Lower leg skin (tissue), 4 donors: ENCODE measurements around the gene SLBP. TPM values are rescaled to one million over a fixed set of nuclear protein-coding genes. Genes with fewer than 3 reads are reported as not detected.

Experiments used
- DNase-seq, 2 donors: peaks; one replicate each; pipeline ENCODE4 v3.0.0-alpha.2; 2019; ENCODE audit warnings: low spot score in 2 of 2
- H3K4me3 ChIP-seq: fragments of 200-600 bp; sonication (generic); 2 replicates; pipeline ENCODE4 v1.5.1; 2017; ENCODE audit warnings: mild to moderate bottlenecking, low read depth; ENCODE audit not compliant: poor library complexity, severe bottlenecking
- POLR2A ChIP-seq, 2 donors: fragments of 450-650 bp; IDR thresholded peaks; one replicate each; pipeline ENCODE4 v1.6.1; 2016 to 2017; ENCODE audit warnings: antibody characterized with exemption in 2 of 2, mild to moderate bottlenecking in 1 of 2, moderate library complexity in 1 of 2
- WGBS, 2 donors: methylation state at CpG; one replicate each; pipeline ENCODE4 v1.1.5; 2018; 5-methylcytosine and 5-hydroxymethylcytosine counted together
- intact Hi-C: fragments of 100-400 bp; cut with DNase I; formaldehyde crosslinking; loops from one replicate; pipeline ENCODE4 v1.15.0; 2023; ENCODE audit warnings: low total_unique reads
- total RNA-seq, 4 donors: library from RNA; depleted of rRNA; stranded (reverse); fragments of >200 nt; gene quantifications; one replicate each; pipeline ENCODE4 v1.1.0, GENCODE V29; 2016
- TF ChIP-seq, protein P1 (sequence below), 3 donors: fragments of 450-650 bp; IDR thresholded peaks; one replicate each; pipeline ENCODE4 v1.5.1; 2016; ENCODE audit warnings: antibody characterized with exemption in 3 of 3, mild to moderate bottlenecking in 3 of 3, moderate library complexity in 2 of 3

Gene SLBP
- total RNA-seq, 4 donors from 2014 or later: 45.8 to 66.9 (median 59.4) TPM

- H3K4me3 ChIP-seq: no peak overlapping the region
- TF ChIP-seq POLR2A (IDR thresholded peaks at IDR 0.05): no peak
- TF ChIP-seq, protein P1, sequence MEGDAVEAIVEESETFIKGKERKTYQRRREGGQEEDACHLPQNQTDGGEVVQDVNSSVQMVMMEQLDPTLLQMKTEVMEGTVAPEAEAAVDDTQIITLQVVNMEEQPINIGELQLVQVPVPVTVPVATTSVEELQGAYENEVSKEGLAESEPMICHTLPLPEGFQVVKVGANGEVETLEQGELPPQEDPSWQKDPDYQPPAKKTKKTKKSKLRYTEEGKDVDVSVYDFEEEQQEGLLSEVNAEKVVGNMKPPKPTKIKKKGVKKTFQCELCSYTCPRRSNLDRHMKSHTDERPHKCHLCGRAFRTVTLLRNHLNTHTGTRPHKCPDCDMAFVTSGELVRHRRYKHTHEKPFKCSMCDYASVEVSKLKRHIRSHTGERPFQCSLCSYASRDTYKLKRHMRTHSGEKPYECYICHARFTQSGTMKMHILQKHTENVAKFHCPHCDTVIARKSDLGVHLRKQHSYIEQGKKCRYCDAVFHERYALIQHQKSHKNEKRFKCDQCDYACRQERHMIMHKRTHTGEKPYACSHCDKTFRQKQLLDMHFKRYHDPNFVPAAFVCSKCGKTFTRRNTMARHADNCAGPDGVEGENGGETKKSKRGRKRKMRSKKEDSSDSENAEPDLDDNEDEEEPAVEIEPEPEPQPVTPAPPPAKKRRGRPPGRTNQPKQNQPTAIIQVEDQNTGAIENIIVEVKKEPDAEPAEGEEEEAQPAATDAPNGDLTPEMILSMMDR (IDR thresholded peaks at IDR 0.05): no peak
- 73 to 83% methylated on average over 12 of the region's 12 CpGs for WGBS, 2 donors
- intact Hi-C loops: no loop called here
- no peak for DNase-seq
These were observed 11.1 kb upstream of the SLBP start for GRCh38 chr4:1723131-1723801.

DNA sequence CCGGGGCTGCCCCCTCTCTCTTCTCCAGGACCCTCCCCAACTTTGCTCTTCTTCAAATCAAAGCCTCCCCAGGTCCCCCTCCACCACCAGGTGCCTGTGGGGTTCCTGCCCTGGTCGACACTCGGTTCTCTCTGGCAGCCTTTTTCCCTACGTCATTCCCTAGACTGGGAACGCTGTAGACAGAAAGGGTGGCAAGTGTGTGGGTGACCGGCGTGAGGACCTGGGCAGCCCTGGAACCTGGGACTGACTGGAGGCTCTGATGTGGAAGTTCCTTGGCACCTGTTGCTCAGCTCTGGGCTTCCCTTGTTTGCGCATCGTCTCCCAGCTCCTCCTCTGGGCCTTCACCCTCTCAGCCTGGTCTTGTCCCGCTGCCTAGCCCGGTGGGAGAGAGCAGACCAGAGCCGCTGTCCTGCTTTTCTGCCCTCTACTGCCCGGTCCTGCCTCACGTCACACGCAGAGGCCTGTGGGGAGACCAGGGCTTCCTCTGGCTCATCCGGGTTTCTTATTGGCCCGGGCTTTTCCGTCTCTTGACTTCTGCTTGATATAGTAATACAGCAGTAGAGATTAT is 10.5 kb upstream of the SLBP start:
- DNase-seq: no peak
- TF ChIP-seq POLR2A (IDR thresholded peaks at IDR 0.05): no peak
- TF ChIP-seq, protein P1 (IDR thresholded peaks at IDR 0.05): no peak
- intact Hi-C loops: no loop called here
- WGBS, 2 donors: 57 to 64% methylated on average over 18 of the region's 18 CpGs
- no peak overlapping the region for H3K4me3 ChIP-seq

DNA sequence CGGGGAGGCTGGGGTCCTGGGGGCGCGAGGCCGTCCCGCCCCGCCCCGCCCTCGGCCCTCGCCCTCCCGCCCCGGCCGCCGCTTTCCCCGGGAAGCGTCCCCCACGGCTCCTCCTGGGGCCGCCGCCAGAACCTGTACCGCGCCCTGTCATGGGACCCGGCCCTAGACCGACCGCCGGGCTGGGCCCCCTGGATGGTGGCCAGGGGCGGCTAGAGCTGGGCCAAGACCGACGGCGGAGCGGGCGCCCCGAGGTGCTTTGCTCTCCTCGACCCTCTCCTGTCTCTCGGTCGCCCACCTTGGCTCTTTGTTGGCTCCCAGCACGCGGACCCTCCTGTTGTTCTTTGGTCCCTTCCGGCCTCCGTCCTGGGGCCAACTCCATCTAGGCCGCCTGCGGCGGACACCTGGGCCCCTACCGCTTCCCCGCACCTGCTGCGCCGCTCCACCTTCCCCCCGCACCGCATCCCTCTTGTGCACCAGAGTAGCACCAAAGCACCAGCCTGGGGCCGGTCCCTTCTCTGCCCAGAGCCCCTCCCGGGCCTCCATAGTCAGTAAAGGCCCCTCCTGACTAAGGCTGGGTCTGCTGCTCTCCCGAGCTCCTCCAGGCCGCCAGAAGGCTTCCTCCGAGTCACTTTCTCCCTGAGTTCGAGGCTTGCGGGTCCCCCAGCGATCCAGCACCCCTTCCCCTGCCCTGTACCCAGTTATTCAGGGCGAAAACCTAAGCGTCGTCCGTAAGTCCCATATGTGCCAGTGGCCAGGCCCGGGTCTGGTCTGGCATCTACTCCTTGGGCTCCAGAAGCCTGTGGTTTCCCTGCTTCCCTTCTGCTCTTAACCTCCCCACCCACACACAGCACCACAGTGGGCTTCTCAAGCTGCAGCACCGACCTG is 9.8 kb upstream of the SLBP start:
- 8 to 12% methylated on average over 31 to 48 of the region's 61 CpGs for WGBS, 2 donors
- intact Hi-C loops: no loop called here
- no peak for DNase-seq
- no peak overlapping the region for H3K4me3 ChIP-seq
- TF ChIP-seq POLR2A (IDR thresholded peaks at IDR 0.05): no peak
- TF ChIP-seq, protein P1 (IDR thresholded peaks at IDR 0.05): no peak

- peak; percentile 93 to 98 for DNase-seq
- TF ChIP-seq, protein P1 (IDR thresholded peaks at IDR 0.05): no peak
- TF ChIP-seq POLR2A (IDR thresholded peaks at IDR 0.05): no peak
- 0% methylated on average over 30 of the region's 83 CpGs; no CpG with 5 or more reads in 1 of the 2 donors for WGBS, 2 donors
- intact Hi-C loops: no loop called here
- H3K4me3 ChIP-seq: peak within 1 kb of the TSS; percentile 63
These were observed 9.0 kb upstream of the SLBP start, which contains the start of the genes TACC3 and TMEM129 for GRCh38 chr4:1721003-1721665. TACC3 (plus strand) TSS chr4:1721521; CDS start chr4:1723422, 1,901 bp downstream. TMEM129 (minus strand) TSS chr4:1721323; CDS start chr4:1720837, 486 bp downstream.

GRCh38 chr4:1720163-1720983 is 8.3 kb upstream of the SLBP start:
- TF ChIP-seq POLR2A (IDR thresholded peaks at IDR 0.05): no peak
- TF ChIP-seq, protein P1 (IDR thresholded peaks at IDR 0.05): no peak
- H3K4me3 ChIP-seq: peak overlapping the region; percentile 63
- intact Hi-C loops: no loop called here
- 1 to 6% methylated on average over 23 to 60 of the region's 79 CpGs for WGBS, 2 donors
- DNase-seq: no peak
